Heart left ventricle (tissue), 16 donors: ENCODE data around the gene LHFPL3. TPM values are rescaled to one million over a fixed set of nuclear protein-coding genes. Genes with fewer than 3 reads are reported as not detected.

Source experiments
- ATAC-seq, 4 donors: fragments of 200-7000 bp; cut with Tn5 transposase; one replicate each; pipeline ENCODE4 v1.9.1; 2020 to 2022; ENCODE audit warnings: moderate library complexity in 4 of 4, mild to moderate bottlenecking in 3 of 4, moderate number of reproducible peaks in 1 of 4
- DNase-seq, 5 donors: peaks; one replicate each; pipeline ENCODE4 v3.0.0-alpha.2; 2020
- H3K27ac ChIP-seq, 12 donors: fragments of 200-600 bp; sonication (generic) in 4 of 12; one replicate each; pipeline versions ENCODE4 v1.5.0 to v1.8.0; 2016 to 2022; ENCODE audit warnings: mild to moderate bottlenecking in 2 of 12
- H3K27me3 ChIP-seq, 9 donors: fragments of 200-600 bp; sonication (generic) in 2 of 9; one replicate each; pipeline versions ENCODE4 v1.5.1 to v1.8.0; 2016 to 2022; ENCODE audit warnings: mild to moderate bottlenecking in 3 of 9
- H3K36me3 ChIP-seq, 9 donors: fragments of 200-600 bp; sonication (generic) in 2 of 9; one replicate each; pipeline versions ENCODE4 v1.5.0 to v1.8.0; 2018 to 2022; ENCODE audit warnings: mild to moderate bottlenecking in 2 of 9
- H3K4me1 ChIP-seq, 12 donors: fragments of 200-600 bp; sonication (generic) in 4 of 12; one replicate each; pipeline versions ENCODE4 v1.5.0 to v1.8.0; 2016 to 2022; ENCODE audit warnings: mild to moderate bottlenecking in 3 of 12
- H3K4me3 ChIP-seq, 12 donors: fragments of 200-600 bp; sonication (generic) in 4 of 12; one replicate each; pipeline versions ENCODE4 v1.5.0 to v1.8.0; 2017 to 2022; ENCODE audit warnings: mild to moderate bottlenecking in 9 of 12, moderate library complexity in 4 of 12
- H3K9me3 ChIP-seq, 12 donors: fragments of 200-600 bp; sonication (generic) in 4 of 12; one replicate each; pipeline versions ENCODE4 v1.5.0 to v1.8.0; 2016 to 2022; ENCODE audit warnings: mild to moderate bottlenecking in 1 of 12
- CTCF ChIP-seq, 12 donors: fragments of 200-600 bp; sonication (generic) in 4 of 12; IDR thresholded peaks; one replicate each; pipeline versions ENCODE4 v1.5.0 to v1.8.0; 2018 to 2022; ENCODE audit warnings: antibody characterized with exemption in 12 of 12, mild to moderate bottlenecking in 5 of 12
- POLR2A ChIP-seq, 2 donors: fragments of 450-650 bp; IDR thresholded peaks; one replicate each; pipeline ENCODE4 v1.6.1; 2017; ENCODE audit warnings: antibody characterized with exemption in 2 of 2, mild to moderate bottlenecking in 2 of 2, moderate library complexity in 2 of 2
- WGBS, 4 donors: extraction: QIAGEN DNeasy Blood & Tissue Kit in 2 of 4; methylation state at CpG; one replicate each; pipeline versions ENCODE4 v1.1.5 to v1.1.7; 2013 to 2018; 5-methylcytosine and 5-hydroxymethylcytosine counted together
- intact Hi-C, 10 donors: fragments of 100-400 bp; cut with DNase I; formaldehyde crosslinking; loops; one replicate each; pipeline versions ENCODE4 v1.11.1 to v1.14.2; 2022
- polyA plus RNA-seq, 2 donors: library from polyadenylated mRNA; stranded (reverse); fragments of 200-250 nt; gene quantifications; one replicate each; pipeline ENCODE4 v1.2.3, GENCODE V29; 2013
- total RNA-seq, 9 donors: library from RNA; depleted of rRNA in 2 of 9; stranded (reverse); fragments of >200 nt in 2 of 9; fragmentation: NEBNext Ultra II Directional in 3 of 9; extraction: Animal tissue kit (Norgen Biotek cat#: 25700) in 3 of 9; gene quantifications; one replicate each; pipeline versions ENCODE4 v1.1.0 to v1.2.4, GENCODE V29; 2016 to 2023
- donor health status: ischemic (EF 13 %, LVEDD 7.1; RV severe dilation, severe dysfunction).
- donor health status: healthy with polysubstance abuse.
- donor health status: DM: no; HTN: yes; CAD: no.
- donor health status: DM: no; HTN: no; CAD: no.
- donor health status: ischemic (EF 25% LVEDD 6.9; RV normal size, moderate dysfunction).
- donor health status: ischemic (EF 25% LVEDD 5.7; RV mildly dilated, moderate dysfunction).
- donor health status: healthy.
- donor health status: DM: yes; HTN: yes; CAD: no.
- donor health status: ischemic (EF 35%, LVEDD 5.7; RV mildly dilated, moderate dysfunction).
- donor health status: nonischemic (EF 11% LVEDD 7.7; RV severe dilation, severe dysfunction).
- donor health status: DM: yes; HTN: yes; CAD: no.
- donor health status: PGD.
- donor health status: ischemic (EF 29% LVEDD 5.4; RV normal size, mild dysfunction).
- donor health status: nonischemic (EF 23%, LVEDD 6.1; RV moderate dilation, normal function).

The LHFPL3 gene
- total and polyA plus RNA-seq, 11 donors: not detected

- Histone ChIP-seq H3K36me3 (no peaks in the 10 kb centered on the region), H3K27me3 (peaks cover 0 to 3% (median 0%) of the 10 kb centered on the region in 9 donors), H3K9me3 (no peaks in the 10 kb centered on the region), H3K4me1 (no peaks in the 10 kb centered on the region), H3K27ac (no peak overlapping the region), H3K4me3 (no peak overlapping the region)
- ATAC-seq: no peak
- DNase-seq: no peak
- TF ChIP-seq CTCF (IDR thresholded peaks at IDR 0.05) (no peak), POLR2A (IDR thresholded peaks at IDR 0.05) (no peak)
- intact Hi-C loops: no loop called here
- WGBS, 4 donors: 74 to 79% (median 77%) methylated on average over 6 of the region's 6 CpGs
Observed at GRCh38 chr7:104416866-104417393, 88.5 kb downstream of the LHFPL3 start.

DNA sequence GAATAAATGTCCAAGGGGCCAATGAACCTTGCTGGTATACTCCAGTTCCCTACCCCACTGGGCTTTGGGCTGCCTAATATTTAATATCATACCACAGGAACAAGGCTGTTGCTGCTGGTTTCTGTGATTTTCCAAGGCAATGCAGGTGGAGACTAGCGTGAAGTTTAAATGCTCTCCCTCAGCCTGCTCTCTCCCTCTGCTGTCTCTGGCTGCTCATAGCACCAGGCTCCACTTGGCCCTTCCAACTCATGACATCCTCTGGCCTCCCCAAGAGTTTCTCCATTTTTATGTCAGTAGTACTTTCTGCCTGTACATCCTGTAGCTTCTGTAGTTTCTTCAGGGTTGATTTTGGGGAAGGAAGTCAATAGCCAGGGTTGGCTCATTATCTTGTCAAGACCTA, 103.5 kb downstream of the LHFPL3 start:
- Histone ChIP-seq H3K36me3 (no peaks in the 10 kb centered on the region), H3K4me1 (no peaks in the 10 kb centered on the region), H3K27me3 (no peaks in the 10 kb centered on the region), H3K4me3 (no peak overlapping the region), H3K9me3 (no peaks in the 10 kb centered on the region), H3K27ac (no peak overlapping the region)
- DNase-seq: no peak
- no peak for TF ChIP-seq CTCF (IDR thresholded peaks at IDR 0.05)
- no peak for TF ChIP-seq POLR2A (IDR thresholded peaks at IDR 0.05)
- ATAC-seq: no peak
- WGBS, 4 donors: 60 to 71% (median 65%) methylated on average over 1 of the region's 1 CpG
- intact Hi-C loops: no loop called here

DNA sequence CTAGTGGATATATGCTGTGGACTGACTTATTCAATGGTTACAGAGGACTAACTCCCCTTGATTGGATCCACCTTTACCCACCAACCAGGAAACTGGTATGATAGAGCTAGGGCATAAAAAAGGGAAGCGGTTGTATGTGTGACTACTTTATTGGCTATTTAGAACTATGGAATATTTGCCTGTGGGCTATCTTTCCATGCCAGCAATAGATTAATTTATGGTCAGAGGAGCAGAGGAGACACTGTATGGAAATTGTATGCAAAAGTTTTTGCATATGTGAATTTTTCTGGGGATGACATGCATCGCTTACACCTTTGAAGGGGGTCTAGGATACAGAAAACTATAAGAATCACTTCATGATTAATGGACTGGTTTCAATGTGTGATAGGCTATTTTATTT, 105.7 kb downstream of the LHFPL3 start:
- Histone ChIP-seq H3K9me3 (peaks cover 0 to 2% (median 0%) of the 10 kb centered on the region in 12 donors), H3K4me1 (no peaks in the 10 kb centered on the region), H3K27me3 (no peaks in the 10 kb centered on the region), H3K27ac (no peak overlapping the region), H3K4me3 (no peak overlapping the region), H3K36me3 (no peaks in the 10 kb centered on the region)
- DNase-seq (no peak), ATAC-seq (no peak)
- 87 to 95% (median 91%) methylated on average over 2 of the region's 2 CpGs for WGBS, 4 donors
- intact Hi-C loops: no loop called here
- TF ChIP-seq POLR2A (IDR thresholded peaks at IDR 0.05): no peak
- no peak for TF ChIP-seq CTCF (IDR thresholded peaks at IDR 0.05)

DNA sequence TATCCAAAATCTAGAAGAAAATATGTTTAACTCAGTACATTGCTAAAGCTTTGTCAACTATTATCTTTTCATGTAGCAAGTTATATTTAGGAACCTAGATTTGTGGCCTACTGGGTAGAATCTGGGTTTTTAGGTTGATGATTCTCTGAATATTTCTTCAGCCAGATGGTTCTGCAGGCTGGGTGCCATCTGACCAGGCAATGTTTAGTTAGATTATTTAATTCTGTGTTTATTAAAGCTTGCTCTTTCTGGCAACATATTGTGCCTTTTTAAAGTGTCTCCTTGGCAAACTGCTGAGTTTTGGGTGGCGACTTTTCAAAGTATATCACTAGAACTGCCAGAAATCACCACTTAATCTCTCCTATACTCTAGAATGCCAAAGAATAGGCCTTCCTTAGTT, 114.1 kb downstream of the LHFPL3 start:
- Histone ChIP-seq H3K9me3 (peaks cover 0 to 7% (median 0%) of the 10 kb centered on the region in 12 donors), H3K27me3 (no peaks in the 10 kb centered on the region), H3K36me3 (no peaks in the 10 kb centered on the region), H3K27ac (no peak overlapping the region), H3K4me3 (no peak overlapping the region), H3K4me1 (no peaks in the 10 kb centered on the region)
- intact Hi-C loops: loop anchor here in 1 of 10 donors (10.0 kb wide), 1 partner anchor 58 kb away; no protein-coding TSS in a partner anchor
- no peak for ATAC-seq
- DNase-seq: no peak
- TF ChIP-seq CTCF (IDR thresholded peaks at IDR 0.05): no peak
- TF ChIP-seq POLR2A (IDR thresholded peaks at IDR 0.05): no peak
- 52 to 70% (median 58%) methylated on average over 1 of the region's 1 CpG for WGBS, 4 donors
